Endothelial cell (in vitro differentiated cells): ENCODE data around the gene CRHR2. TPM values are rescaled to one million over a fixed set of nuclear protein-coding genes. Genes with fewer than 3 reads are reported as not detected.

Experiments
- DNase-seq: peaks from one replicate; pipeline ENCODE4 v3.0.0; 2021; ENCODE audit warnings: low spot score
- H3K27ac Mint-ChIP-seq: one replicate; pipeline ENCODE4 v1.8.0; 2021; ENCODE audit warnings: mixed read lengths, inconsistent platforms; ENCODE audit not compliant: unreplicated experiment
- H3K27me3 Mint-ChIP-seq: one replicate; pipeline ENCODE4 v1.8.0; 2021; ENCODE audit warnings: mild to moderate bottlenecking, moderate library complexity, mixed read lengths, inconsistent platforms; ENCODE audit not compliant: unreplicated experiment
- H3K36me3 Mint-ChIP-seq: one replicate; pipeline ENCODE4 v1.8.0; 2021; ENCODE audit warnings: mild to moderate bottlenecking, low read depth, mixed read lengths, inconsistent platforms; ENCODE audit not compliant: unreplicated experiment
- H3K4me1 Mint-ChIP-seq: one replicate; pipeline ENCODE4 v1.8.0; 2021; ENCODE audit warnings: mild to moderate bottlenecking, mixed read lengths, inconsistent platforms; ENCODE audit not compliant: unreplicated experiment
- H3K4me3 Mint-ChIP-seq: one replicate; pipeline ENCODE4 v1.8.0; 2021; ENCODE audit warnings: mild to moderate bottlenecking, mixed read lengths, inconsistent platforms; ENCODE audit not compliant: unreplicated experiment
- H3K9me3 Mint-ChIP-seq: one replicate; pipeline ENCODE4 v1.8.0; 2021; ENCODE audit warnings: mixed read lengths, inconsistent platforms; ENCODE audit not compliant: unreplicated experiment
- total RNA-seq: library from RNA; stranded (reverse); fragmentation: NEBNext Ultra II Directional; extraction: Animal tissue kit (Norgen Biotek cat#: 25700); gene quantifications from one replicate; pipeline ENCODE4 v1.2.1, GENCODE V29; 2021; ENCODE audit not compliant: unreplicated experiment
- TF ChIP-seq, protein P1 (sequence below): fragments of 200-600 bp; sonication (generic); IDR thresholded peaks from one replicate; pipeline ENCODE4 v1.5.0; 2021; ENCODE audit warnings: antibody characterized with exemption; ENCODE audit not compliant: unreplicated experiment

The CRHR2 gene
- total RNA-seq, 1 donor from 2014 or later, result 0.38 TPM

DNA sequence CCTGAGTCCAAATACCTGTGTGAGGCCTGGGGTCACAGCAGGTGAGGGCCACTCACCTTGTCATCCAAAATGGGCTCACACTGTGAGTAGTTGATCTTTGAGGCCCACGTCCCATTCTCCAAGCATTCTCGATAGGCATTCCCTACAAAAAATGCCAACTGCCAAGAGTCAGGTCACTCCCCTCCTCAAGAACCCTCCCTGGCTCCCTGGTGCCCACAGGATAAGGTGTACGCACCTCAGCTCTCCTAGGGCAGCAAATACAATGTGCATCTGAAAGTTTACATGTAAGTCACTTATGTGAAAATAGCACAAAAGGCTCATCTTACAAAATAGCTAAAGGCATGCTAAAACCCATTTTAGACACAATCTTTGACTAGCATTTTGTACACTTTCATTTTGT is 15.1 kb downstream of the CRHR2 start:
- no peak for DNase-seq
- H3K9me3 Mint-ChIP-seq, result no peaks in the 10 kb centered on the region
- H3K36me3 Mint-ChIP-seq, result no peaks in the 10 kb centered on the region
- no peak overlapping the region for H3K4me3 Mint-ChIP-seq
- H3K4me1 Mint-ChIP-seq, result peaks cover under 1% of the 10 kb centered on the region
- TF ChIP-seq, protein P1, sequence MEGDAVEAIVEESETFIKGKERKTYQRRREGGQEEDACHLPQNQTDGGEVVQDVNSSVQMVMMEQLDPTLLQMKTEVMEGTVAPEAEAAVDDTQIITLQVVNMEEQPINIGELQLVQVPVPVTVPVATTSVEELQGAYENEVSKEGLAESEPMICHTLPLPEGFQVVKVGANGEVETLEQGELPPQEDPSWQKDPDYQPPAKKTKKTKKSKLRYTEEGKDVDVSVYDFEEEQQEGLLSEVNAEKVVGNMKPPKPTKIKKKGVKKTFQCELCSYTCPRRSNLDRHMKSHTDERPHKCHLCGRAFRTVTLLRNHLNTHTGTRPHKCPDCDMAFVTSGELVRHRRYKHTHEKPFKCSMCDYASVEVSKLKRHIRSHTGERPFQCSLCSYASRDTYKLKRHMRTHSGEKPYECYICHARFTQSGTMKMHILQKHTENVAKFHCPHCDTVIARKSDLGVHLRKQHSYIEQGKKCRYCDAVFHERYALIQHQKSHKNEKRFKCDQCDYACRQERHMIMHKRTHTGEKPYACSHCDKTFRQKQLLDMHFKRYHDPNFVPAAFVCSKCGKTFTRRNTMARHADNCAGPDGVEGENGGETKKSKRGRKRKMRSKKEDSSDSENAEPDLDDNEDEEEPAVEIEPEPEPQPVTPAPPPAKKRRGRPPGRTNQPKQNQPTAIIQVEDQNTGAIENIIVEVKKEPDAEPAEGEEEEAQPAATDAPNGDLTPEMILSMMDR, result no peak
- no peak overlapping the region for H3K27ac Mint-ChIP-seq
- H3K27me3 Mint-ChIP-seq, result peaks cover 5% of the 10 kb centered on the region

DNA sequence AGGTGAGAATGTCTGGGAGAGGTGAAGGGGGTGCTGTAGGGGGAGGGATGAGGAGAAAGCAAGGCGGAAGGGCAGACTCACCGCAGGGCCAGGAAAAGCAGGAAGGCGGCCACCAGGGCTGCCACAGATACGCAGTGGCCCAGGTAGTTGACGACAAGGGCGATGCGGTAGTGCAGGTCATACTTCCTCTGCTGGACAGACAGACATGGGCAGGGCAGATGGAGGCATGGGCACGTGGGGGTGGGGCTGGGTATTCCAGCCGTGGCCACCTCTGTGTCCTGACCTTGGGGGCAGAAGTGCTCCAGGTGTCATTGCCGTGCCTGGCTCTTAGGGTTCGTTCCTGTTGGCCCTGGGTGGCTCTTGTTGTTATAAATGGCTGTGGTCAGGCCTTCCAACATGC is 16.8 kb downstream of the CRHR2 start:
- H3K27ac Mint-ChIP-seq, result no peak overlapping the region
- H3K4me1 Mint-ChIP-seq, result peaks cover 4% of the 10 kb centered on the region
- TF ChIP-seq, protein P1, result no peak
- no peaks in the 10 kb centered on the region for H3K36me3 Mint-ChIP-seq
- H3K27me3 Mint-ChIP-seq, result no peaks in the 10 kb centered on the region
- H3K4me3 Mint-ChIP-seq, result no peak overlapping the region
- no peak for DNase-seq
- H3K9me3 Mint-ChIP-seq, result no peaks in the 10 kb centered on the region

DNA sequence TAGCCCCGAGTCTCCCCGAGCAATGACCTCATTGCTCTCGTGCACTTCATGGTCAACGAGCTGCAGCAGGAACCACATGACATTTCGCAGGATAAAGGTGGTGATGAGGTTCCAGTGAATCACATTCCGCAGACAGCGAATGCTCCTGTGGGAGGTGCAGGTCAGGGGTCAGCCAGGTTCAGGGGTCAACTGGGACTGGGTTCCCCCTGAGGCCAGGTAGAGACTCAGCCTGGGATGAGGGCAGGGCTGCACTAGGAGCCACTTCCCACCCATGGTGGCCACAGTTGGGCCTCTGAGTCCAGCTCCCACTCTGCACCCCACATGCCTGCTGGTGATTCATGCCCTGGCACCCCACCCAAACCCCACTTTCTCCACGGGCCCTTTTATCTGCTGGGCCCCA is 17.2 kb downstream of the CRHR2 start:
- peaks cover 4% of the 10 kb centered on the region for H3K4me1 Mint-ChIP-seq
- no peak for DNase-seq
- no peaks in the 10 kb centered on the region for H3K36me3 Mint-ChIP-seq
- TF ChIP-seq, protein P1, result no peak
- no peak overlapping the region for H3K4me3 Mint-ChIP-seq
- H3K27me3 Mint-ChIP-seq, result no peaks in the 10 kb centered on the region
- no peak overlapping the region for H3K27ac Mint-ChIP-seq
- no peaks in the 10 kb centered on the region for H3K9me3 Mint-ChIP-seq

DNA sequence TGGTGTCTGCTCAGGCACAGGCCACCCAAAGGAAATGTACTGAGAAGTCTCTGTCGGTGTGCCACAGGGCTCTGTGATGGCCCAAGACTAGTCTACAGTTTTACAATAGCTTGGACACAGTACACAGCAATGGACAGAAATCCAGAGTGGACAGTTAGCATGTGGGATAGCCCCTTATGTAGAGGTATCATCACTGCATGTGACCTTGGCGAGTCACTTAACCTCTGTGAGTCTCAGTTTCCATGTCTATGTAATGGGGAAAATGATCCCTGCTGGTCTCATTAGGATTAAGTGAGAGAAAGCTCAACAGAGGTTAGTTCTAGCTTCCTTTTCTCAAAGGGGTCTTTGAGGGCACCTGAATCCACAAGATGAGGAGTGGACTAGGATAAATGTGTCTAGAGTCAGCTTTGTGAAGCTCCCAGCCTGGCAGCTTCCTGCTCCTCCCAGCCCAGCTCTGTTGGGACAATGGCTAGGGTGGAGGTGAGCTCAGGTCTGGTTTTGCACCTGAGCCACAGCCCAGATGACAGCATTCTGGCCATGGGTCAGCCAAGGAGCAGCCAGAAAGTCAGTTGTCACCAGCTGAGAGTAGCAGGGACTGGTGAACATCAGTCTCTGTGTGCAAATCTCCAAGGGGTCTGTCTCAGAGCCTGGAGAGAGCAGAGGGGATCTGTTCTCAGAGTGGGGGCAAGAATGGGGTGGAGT is 17.9 kb downstream of the CRHR2 start:
- TF ChIP-seq, protein P1, result no peak
- Mint-ChIP-seq H3K9me3 (no peaks in the 10 kb centered on the region), H3K36me3 (no peaks in the 10 kb centered on the region), H3K27ac (no peak overlapping the region), H3K4me3 (no peak overlapping the region), H3K4me1 (peaks cover 4% of the 10 kb centered on the region), H3K27me3 (no peaks in the 10 kb centered on the region)
- DNase-seq, result no peak

DNA sequence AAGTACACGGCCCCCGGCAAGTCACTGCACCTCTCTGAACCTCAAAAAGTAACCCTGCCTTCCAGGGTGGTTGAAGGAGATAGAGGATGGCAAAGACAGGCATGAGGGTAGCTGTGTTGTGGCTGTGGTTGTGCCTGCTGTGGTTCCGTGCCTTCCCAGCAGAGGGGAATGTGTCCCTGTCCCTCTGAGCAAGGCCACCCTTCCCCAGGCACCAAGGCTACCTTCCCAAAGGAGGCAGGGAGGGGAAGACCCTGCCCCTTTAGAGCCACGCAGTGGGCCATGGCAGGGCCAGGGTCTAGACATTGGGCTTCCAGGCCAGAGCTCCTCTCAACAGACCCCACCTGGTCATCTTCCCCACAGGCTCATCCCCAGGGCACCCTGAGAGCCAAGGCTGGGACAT is 18.8 kb downstream of the CRHR2 start:
- TF ChIP-seq, protein P1, result no peak
- Mint-ChIP-seq H3K9me3 (no peaks in the 10 kb centered on the region), H3K4me1 (peaks cover 4% of the 10 kb centered on the region), H3K27me3 (no peaks in the 10 kb centered on the region), H3K4me3 (no peak overlapping the region), H3K36me3 (no peaks in the 10 kb centered on the region), H3K27ac (no peak overlapping the region)
- no peak for DNase-seq
